GM18526 (cell line): ENCODE results near the gene ITGA2B.

ENCODE experiments used
- POLR2A ChIP-seq: IDR thresholded peaks from 3 replicates; pipeline ENCODE4 v1.6.1; 2011; ENCODE audit not compliant: insufficient read length; ENCODE audit errors: extremely low read depth

ITGA2B gene

DNA sequence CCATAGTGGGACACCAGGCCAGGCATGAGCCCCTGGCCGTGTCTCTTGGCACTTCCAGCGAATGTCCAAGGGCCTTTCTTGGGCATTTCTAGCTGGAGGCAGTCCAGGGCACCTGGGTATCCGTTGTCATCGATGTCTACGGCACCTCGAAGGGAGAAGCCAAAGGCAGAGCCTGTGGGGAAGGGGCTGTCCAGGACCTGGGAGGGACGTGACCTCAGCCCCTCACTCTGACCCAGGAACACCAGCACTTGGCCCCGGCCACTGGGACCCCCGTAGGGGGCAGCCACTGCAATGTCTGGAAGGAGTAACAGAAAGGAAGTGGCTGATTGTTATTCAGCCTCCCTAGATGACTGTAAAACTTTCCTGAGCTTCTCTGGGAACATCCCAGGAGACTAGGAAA is 8.7 kb downstream of the ITGA2B start:
- TF ChIP-seq POLR2A: no peak

GRCh38 chr17:44379887-44380286 is 9.6 kb downstream of the ITGA2B start:
- TF ChIP-seq POLR2A: no peak

DNA sequence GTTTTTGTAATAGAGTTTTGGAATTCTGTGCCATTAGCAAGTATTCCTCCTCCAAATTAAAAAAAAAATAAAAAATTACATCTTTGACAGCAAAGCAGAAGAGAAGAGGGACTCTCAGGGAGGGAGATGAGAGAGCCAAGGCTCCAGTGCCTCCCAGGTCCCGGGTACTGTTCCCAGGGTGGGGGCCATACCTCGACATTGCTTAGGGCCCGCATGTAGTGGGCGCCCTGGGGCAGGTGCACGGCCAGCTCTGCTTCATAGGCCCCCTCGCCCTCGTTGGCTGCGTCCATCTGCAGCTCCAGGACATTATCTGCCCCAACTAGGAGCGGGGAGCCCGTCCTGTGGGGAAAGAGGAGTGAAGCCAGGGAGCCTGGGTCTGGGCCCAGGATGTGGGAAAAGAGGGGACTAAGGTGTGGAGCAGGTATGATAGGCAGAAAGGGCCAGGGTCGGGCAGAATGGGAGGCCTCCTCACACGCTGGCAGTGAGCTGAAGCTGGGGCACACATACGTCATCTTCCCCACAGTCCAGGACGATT is 11.2 kb downstream of the ITGA2B start:
- TF ChIP-seq POLR2A: no peak

DNA sequence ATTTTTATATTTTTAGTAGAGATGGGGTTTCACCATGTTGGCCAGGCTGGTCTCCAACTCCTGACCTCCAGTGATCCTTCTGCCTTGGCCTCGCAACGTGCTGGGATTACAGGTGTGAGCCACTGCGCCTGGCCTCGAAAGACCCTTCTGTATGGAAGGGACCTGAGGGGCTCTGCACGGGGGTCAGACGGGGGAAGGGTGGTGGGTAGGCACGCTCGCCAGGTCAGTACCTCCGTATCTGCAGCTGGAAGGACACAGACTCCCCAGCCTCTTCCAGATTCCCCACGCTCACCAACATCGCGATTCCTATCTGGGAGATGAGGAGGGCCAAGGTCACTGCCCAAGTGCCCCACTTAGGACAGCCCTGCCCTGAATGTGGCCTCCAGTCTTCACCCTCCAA is 12.7 kb downstream of the ITGA2B start:
- TF ChIP-seq POLR2A: no peak

DNA sequence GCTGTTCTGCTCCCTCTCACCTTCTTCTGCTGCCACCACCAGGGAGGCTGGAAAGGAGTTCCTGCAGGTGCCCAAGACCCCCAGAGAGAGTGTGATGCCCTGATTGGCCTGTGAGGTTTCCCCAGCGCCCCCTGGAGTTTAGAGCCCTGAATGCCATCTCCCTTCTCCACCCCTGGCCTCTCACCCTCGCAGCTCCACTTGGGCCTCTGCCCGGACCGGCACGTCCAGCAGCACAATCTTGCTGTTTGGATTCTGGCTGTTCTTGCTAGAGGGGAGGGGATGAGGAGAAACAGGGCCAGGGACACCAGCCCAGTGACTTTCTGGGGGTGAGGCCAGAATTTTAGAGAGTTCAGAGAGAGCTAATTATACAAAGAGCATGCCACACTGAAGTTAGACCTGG is 13.3 kb downstream of the ITGA2B start:
- no peak for TF ChIP-seq POLR2A

- TF ChIP-seq POLR2A: no peak
These were observed 14.0 kb downstream of the ITGA2B start for GRCh38 chr17:44375196-44376017.

GRCh38 chr17:44374306-44375195 is 14.9 kb downstream of the ITGA2B start:
- TF ChIP-seq POLR2A: no peak

- TF ChIP-seq POLR2A: no peak
These were observed 17.4 kb downstream of the ITGA2B start for GRCh38 chr17:44372036-44372435.

GRCh38 chr17:44367231-44367979 is 22.0 kb downstream of the ITGA2B start:
- TF ChIP-seq POLR2A: no peak

- TF ChIP-seq POLR2A: no peak
These were observed 25.8 kb downstream of the ITGA2B start, which contains the start of gene FAM171A2 for GRCh38 chr17:44363613-44364159. TSS of gene FAM171A2 (minus strand) at chr17:44363853. CDS start at chr17:44363714, 139 bp downstream.

GRCh38 chr17:44362949-44363612 is 26.4 kb downstream of the ITGA2B start:
- TF ChIP-seq POLR2A: no peak

DNA sequence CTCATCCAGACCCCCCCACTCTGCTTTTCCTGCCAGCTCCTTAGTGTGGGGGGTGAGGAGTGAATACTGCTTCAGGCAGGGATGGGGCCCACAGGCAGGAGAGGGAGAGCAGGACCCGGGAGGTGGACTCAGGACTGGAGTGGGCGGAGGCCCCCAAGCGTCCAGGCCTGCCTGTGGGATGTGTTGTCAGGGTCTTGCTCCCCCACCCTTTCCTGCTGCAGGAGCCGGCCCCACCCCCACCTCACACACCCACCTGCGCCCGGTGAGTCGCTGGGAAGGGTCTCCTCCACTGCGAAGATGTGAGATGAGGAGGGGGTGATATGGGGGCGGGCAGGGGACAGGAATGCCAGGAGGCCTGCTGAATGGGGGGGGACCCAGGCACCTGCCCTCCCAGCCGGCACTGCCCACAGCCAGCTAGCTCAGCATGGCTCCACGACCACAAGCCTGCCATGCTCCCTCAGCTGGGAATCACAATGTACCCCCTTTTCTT is 26.9 kb downstream of the ITGA2B start:
- no peak for TF ChIP-seq POLR2A

DNA sequence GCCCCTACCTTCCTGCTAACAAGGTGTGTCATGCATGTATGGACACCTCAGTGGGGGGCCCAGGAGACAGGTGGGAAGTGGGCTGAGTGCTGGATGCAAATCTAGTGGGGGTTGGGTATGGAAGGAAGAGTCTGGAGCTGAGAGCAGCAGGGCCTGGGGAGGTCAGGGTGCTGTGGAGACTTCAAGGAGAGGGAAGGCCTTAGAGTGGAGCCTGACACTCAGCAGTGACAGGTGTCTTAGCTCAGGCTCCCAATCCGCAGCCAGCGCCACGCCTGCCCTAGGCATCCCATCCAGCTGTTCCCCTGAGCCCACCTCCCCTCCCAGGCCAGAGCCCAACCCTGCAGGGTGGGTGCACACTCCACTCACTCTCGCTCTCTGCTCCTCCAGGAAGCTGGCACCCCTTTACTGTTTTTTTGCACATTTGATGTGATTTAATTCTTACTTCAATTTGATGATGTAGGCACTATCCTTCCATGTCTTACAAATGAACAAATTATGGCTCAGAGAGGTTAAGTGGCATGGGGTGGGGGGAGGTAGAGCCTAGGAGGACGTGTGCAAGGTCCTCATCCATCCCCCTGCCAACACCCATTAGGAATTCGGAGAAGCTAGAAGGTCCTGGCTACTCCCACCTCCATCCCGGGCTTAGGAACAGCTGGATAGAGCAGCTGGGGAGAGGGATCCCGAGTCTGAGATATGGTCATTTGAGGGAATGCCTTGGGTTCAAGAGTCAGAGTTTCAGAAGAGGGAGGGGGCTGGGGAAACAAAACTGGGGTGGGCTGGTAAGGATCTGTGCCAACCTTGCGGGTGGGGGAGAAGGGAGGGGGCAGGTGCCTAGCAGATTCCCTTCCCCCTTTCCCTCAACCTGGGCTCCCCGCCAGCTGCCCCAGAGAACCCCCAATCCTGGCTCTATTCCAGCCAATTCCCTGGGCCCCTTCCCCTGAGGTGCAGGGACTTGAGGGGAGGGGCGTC is 27.9 kb downstream of the ITGA2B start:
- no peak for TF ChIP-seq POLR2A
